ENCODE measurements around the gene CNOT1. TPM values are rescaled to one million over a fixed set of nuclear protein-coding genes. Genes with fewer than 3 reads are reported as not detected.

Gene CNOT1
- total and polyA plus RNA-seq, 7 donors, result 57.6 to 112 (median 88.0) TPM

GRCh38 chr16:58490065-58490464, 139.6 kb downstream of the CNOT1 start:
- no peak overlapping the region for H3K4me3 ChIP-seq
- no peak overlapping the region for H3K27ac ChIP-seq
- H3K36me3 ChIP-seq (ENCODE audit: insufficient read depth in 1 of 2, low read depth in 1 of 2), result no peaks in the 10 kb centered on the region
- no peak for ATAC-seq
- intact Hi-C loops (cut with DNase I), result no loop called here
- no peaks in the 10 kb centered on the region for H3K27me3 ChIP-seq (ENCODE audit: insufficient read depth in 3 of 3, low read length in 2 of 3)
- H3K4me1 ChIP-seq, result no peaks in the 10 kb centered on the region
- WGBS, 3 donors, result 90 to 98% (median 95%) methylated on average over 4 of the region's 4 CpGs
- no peak for DNase-seq
- no peak for TF ChIP-seq CTCF (IDR thresholded peaks at IDR 0.05)
- H3K9me3 ChIP-seq, result no peaks in the 10 kb centered on the region

GRCh38 chr16:58488531-58488930, 141.1 kb downstream of the CNOT1 start:
- DNase-seq, result no peak
- Histone ChIP-seq H3K27me3 (ENCODE audit: insufficient read depth in 3 of 3, low read length in 2 of 3) (no peaks in the 10 kb centered on the region), H3K9me3 (no peaks in the 10 kb centered on the region), H3K27ac (no peak overlapping the region), H3K4me3 (no peak overlapping the region), H3K4me1 (no peaks in the 10 kb centered on the region), H3K36me3 (ENCODE audit: insufficient read depth in 1 of 2, low read depth in 1 of 2) (no peaks in the 10 kb centered on the region)
- intact Hi-C loops (cut with DNase I), result no loop called here
- WGBS, 3 donors, result 82 to 86% (median 85%) methylated on average over 3 of the region's 3 CpGs
- no peak for TF ChIP-seq CTCF (IDR thresholded peaks at IDR 0.05)
- ATAC-seq, result no peak

- intact Hi-C loops (cut with DNase I), result loop anchor here (2.0 kb wide), 2 partner anchors 149 to 151 kb away; no protein-coding TSS in a partner anchor
- no peaks in the 10 kb centered on the region for H3K4me1 ChIP-seq
- peak; percentile 82 to 91 for DNase-seq
These were observed 141.9 kb downstream of the CNOT1 start for GRCh38 chr16:58487566-58488351.

DNA sequence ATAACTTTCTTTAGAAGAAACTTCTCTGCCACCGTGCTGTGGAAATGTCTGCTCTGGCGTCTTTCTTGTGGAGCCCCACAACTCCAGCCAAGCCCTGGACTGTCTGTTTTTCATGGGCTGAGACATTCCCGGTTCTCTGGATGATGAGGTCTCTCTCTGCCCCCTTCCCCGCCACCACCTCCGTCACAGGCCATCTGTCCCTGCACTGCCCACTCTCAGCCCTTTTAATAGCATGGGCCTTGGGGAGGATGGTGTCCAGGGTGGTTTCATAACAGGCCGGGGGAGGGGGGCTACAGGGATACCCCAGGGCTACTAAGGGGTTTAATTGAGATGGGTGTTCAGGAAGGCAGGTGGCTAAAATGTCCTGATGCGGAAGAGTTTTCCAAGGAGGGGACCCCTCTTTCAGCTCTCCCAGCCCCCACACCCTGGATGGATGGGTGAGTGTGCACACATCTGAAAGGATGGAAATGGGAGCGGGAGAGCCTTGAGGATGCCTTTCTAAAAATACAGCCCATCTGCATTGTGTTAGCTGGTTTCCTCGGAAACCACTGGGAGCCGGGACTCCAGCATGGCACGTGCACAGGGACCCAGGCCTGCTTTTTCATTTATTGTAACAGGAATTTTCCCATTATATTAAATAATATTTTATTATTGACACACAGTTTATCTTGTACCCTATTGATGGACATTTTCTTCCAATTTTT, 144.3 kb downstream of the CNOT1 start:
- no peaks in the 10 kb centered on the region for H3K4me1 ChIP-seq
- TF ChIP-seq CTCF (IDR thresholded peaks at IDR 0.05), result no peak
- no peaks in the 10 kb centered on the region for H3K36me3 ChIP-seq (ENCODE audit: insufficient read depth in 1 of 2, low read depth in 1 of 2)
- intact Hi-C loops (cut with DNase I), result no loop called here
- H3K27me3 ChIP-seq (ENCODE audit: insufficient read depth in 3 of 3, low read length in 2 of 3), result no peaks in the 10 kb centered on the region
- no peak overlapping the region for H3K27ac ChIP-seq
- no peaks in the 10 kb centered on the region for H3K9me3 ChIP-seq
- DNase-seq (no peak), ATAC-seq (no peak)
- H3K4me3 ChIP-seq, result no peak overlapping the region
- WGBS, 3 donors, result 59 to 68% (median 68%) methylated on average over 11 of the region's 11 CpGs

More at GRCh38 chr16:58487566-58488351, 141.9 kb downstream of the CNOT1 start:
- H3K27me3 ChIP-seq (ENCODE audit: insufficient read depth in 3 of 3, low read length in 2 of 3), result no peaks in the 10 kb centered on the region
- H3K9me3 ChIP-seq, result no peaks in the 10 kb centered on the region
- peak; percentile 88 to 97 (median 92) for ATAC-seq
- peak; percentile 87 for TF ChIP-seq CTCF (IDR thresholded peaks at IDR 0.05)
- H3K4me3 ChIP-seq, result peak overlapping the region; percentile 26
- WGBS, 3 donors, result 15 to 16% (median 15%) methylated on average over 43 of the region's 43 CpGs
- H3K36me3 ChIP-seq (ENCODE audit: insufficient read depth in 1 of 2, low read depth in 1 of 2), result no peaks in the 10 kb centered on the region
- H3K27ac ChIP-seq, result no peak overlapping the region

All from psoas muscle (tissue), 8 donors.